Caco-2 (cell line): ENCODE results near the gene S100A4. TPM values are rescaled to one million over a fixed set of nuclear protein-coding genes. Genes with fewer than 3 reads are reported as not detected.

Experiments used
- BruUV-seq: library from RNA; stranded (reverse); fragments of 400-500 nt; replicated peaks from 2 replicates; lab custom pipeline; 2021; lab: Mats Ljungman, UMichigan
- CTCF ChIA-PET: fragments of 300-600 bp; sonication (Branson Sonifier 250); formaldehyde crosslinking; loops from one replicate; lab custom pipeline; 2022; ENCODE audit warnings: antibody characterized with exemption; lab: Charles Lee
- POLR2A ChIA-PET: fragments of 300-600 bp; sonication (Branson Sonifier 250); formaldehyde crosslinking; loops from one replicate; lab custom pipeline; 2022; ENCODE audit warnings: antibody characterized with exemption; lab: Charles Lee
- DNase-seq, 2 experiments: peaks; one replicate each; pipeline versions ENCODE4 v3.0.0 to v3.0.0-alpha.2; 2020 to 2022
- H3K27me3 ChIP-seq: replicated peaks from 2 replicates; pipeline ENCODE4 v1.6.0; 2011; ENCODE audit warnings: low read length; ENCODE audit not compliant: control insufficient read depth, insufficient read depth
- H3K36me3 ChIP-seq: 2 replicates; pipeline ENCODE4 v1.5.1; 2011; ENCODE audit warnings: low read length; ENCODE audit not compliant: control insufficient read depth, insufficient read depth
- H3K4me1 ChIP-seq: fragments of 250-450 bp; sonication (Bioruptor Pico); 2 replicates; pipeline ENCODE4 v1.5.1; 2020; ENCODE audit warnings: mild to moderate bottlenecking
- H3K4me3 ChIP-seq: 2 replicates; pipeline ENCODE4 v1.5.1; 2011; ENCODE audit warnings: low read depth, mild to moderate bottlenecking, control low read depth, low read length
- H3K9me3 ChIP-seq: fragments of 250-450 bp; sonication (Bioruptor Pico); 2 replicates; pipeline ENCODE4 v1.5.1; 2020; ENCODE audit warnings: mild to moderate bottlenecking, moderate library complexity
- H3K27ac Mint-ChIP-seq: one replicate; pipeline ENCODE4 v1.8.0; 2022; ENCODE audit warnings: mixed read lengths; ENCODE audit not compliant: unreplicated experiment
- H3K27me3 Mint-ChIP-seq: one replicate; pipeline ENCODE4 v1.8.0; 2022; ENCODE audit warnings: mixed read lengths; ENCODE audit not compliant: insufficient read depth, unreplicated experiment
- H3K36me3 Mint-ChIP-seq: one replicate; pipeline ENCODE4 v1.8.0; 2022; ENCODE audit warnings: mild to moderate bottlenecking, mixed read lengths; ENCODE audit not compliant: insufficient read depth, unreplicated experiment
- H3K4me1 Mint-ChIP-seq: one replicate; pipeline ENCODE4 v1.8.0; 2022; ENCODE audit warnings: low read depth, mixed read lengths; ENCODE audit not compliant: unreplicated experiment
- H3K4me3 Mint-ChIP-seq: one replicate; pipeline ENCODE4 v1.8.0; 2022; ENCODE audit warnings: mild to moderate bottlenecking, moderate library complexity, mixed read lengths; ENCODE audit not compliant: unreplicated experiment
- H3K9me3 Mint-ChIP-seq: one replicate; pipeline ENCODE4 v1.8.0; 2022; ENCODE audit warnings: mixed read lengths; ENCODE audit not compliant: unreplicated experiment
- CTCF ChIP-seq, 2 experiments: fragments of 200-600 bp in 1 of 2; IDR thresholded peaks; 1 replicate in 1 of 2; 2 replicates in 1 of 2; pipeline versions ENCODE4 v1.5.1 to v1.8.0; 2011 to 2022; ENCODE audit warnings: antibody characterized with exemption in 1 of 2, control low read depth in 1 of 2, inconsistent platforms in 1 of 2, low read depth in 1 of 2, low read length in 1 of 2, mild to moderate bottlenecking in 1 of 2, moderate library complexity in 1 of 2; ENCODE audit not compliant: insufficient read depth in 1 of 2, severe bottlenecking in 1 of 2, unreplicated experiment in 1 of 2
- intact Hi-C: fragments of 100-400 bp; cut with micrococcal nuclease; formaldehyde crosslinking; loops from one replicate; pipeline ENCODE4 v1.10.0; 2022; ENCODE audit not compliant: unreplicated experiment
- total RNA-seq: library from RNA; stranded (reverse); gene quantifications from 2 replicates; pipeline ENCODE4 v1.2.3, GENCODE V29; 2022

The S100A4 gene
- total RNA-seq, 1 experiment from 2014 or later, result 53.6 TPM

- no peaks in the 10 kb centered on the region for H3K27me3 Mint-ChIP-seq
- H3K27me3 ChIP-seq, result no peaks in the 10 kb centered on the region
- H3K36me3 ChIP-seq, result no peaks in the 10 kb centered on the region
- intact Hi-C loops, result no loop called here
- H3K4me3 Mint-ChIP-seq, result no peak overlapping the region
- TF ChIP-seq CTCF (IDR thresholded peaks at IDR 0.05; ENCODE audit: insufficient read depth in 1 of 2, low read depth in 1 of 2, low read length in 1 of 2, severe bottlenecking in 1 of 2, unreplicated experiment in 1 of 2), result no peak
- BruUV-seq, result no TSS peak
- CTCF ChIA-PET, result interaction anchor here (0.7 to 1.3 kb wide), 3 partner anchors 12 to 126 kb away, joined by 3 to 4 read pairs (median 3); partner anchors contain the start of gene CHTOP
- no peak for DNase-seq
- H3K9me3 Mint-ChIP-seq, result no peaks in the 10 kb centered on the region
- peaks cover 36% of the 10 kb centered on the region for H3K4me1 ChIP-seq
- H3K4me1 Mint-ChIP-seq, result peaks cover 38% of the 10 kb centered on the region
- H3K27ac Mint-ChIP-seq, result no peak overlapping the region
- H3K36me3 Mint-ChIP-seq, result no peaks in the 10 kb centered on the region
- no peaks in the 10 kb centered on the region for H3K9me3 ChIP-seq
- H3K4me3 ChIP-seq, result no peak overlapping the region
- POLR2A ChIA-PET, result interaction anchor here (1.3 kb wide), 1 partner anchor 119 kb away, joined by 4 read pairs; the partner anchor contains the start of gene S100A13
Observed at GRCh38 chr1:153507926-153508583, 37.6 kb downstream of the S100A4 start.

GRCh38 chr1:153506831-153507413 lies 38.7 kb downstream of the S100A4 start:
- H3K36me3 ChIP-seq, result no peaks in the 10 kb centered on the region
- H3K4me3 ChIP-seq, result no peak overlapping the region
- H3K9me3 ChIP-seq, result no peaks in the 10 kb centered on the region
- no peak overlapping the region for H3K27ac Mint-ChIP-seq
- DNase-seq, result peak; percentile 35 to 66
- no peak overlapping the region for H3K4me3 Mint-ChIP-seq
- H3K27me3 Mint-ChIP-seq, result no peaks in the 10 kb centered on the region
- TF ChIP-seq CTCF (IDR thresholded peaks at IDR 0.05; ENCODE audit: insufficient read depth in 1 of 2, low read depth in 1 of 2, low read length in 1 of 2, severe bottlenecking in 1 of 2, unreplicated experiment in 1 of 2), result no peak
- H3K4me1 Mint-ChIP-seq, result peaks cover 26% of the 10 kb centered on the region
- peaks cover 29% of the 10 kb centered on the region for H3K4me1 ChIP-seq
- ChIA-PET POLR2A (interaction anchor here (1.3 kb wide), 1 partner anchor 120 kb away, joined by 4 read pairs; the partner anchor contains the start of gene S100A13), CTCF (interaction anchor here (0.7 kb wide), 2 partner anchors 38 to 62 kb away, joined by 3 read pairs; no protein-coding TSS in a partner anchor)
- no peaks in the 10 kb centered on the region for H3K36me3 Mint-ChIP-seq
- no peaks in the 10 kb centered on the region for H3K9me3 Mint-ChIP-seq
- no peaks in the 10 kb centered on the region for H3K27me3 ChIP-seq
- intact Hi-C loops, result no loop called here
- no TSS peak for BruUV-seq

- DNase-seq, result no peak
- peaks cover 24% of the 10 kb centered on the region for H3K4me1 ChIP-seq
- TF ChIP-seq CTCF (IDR thresholded peaks at IDR 0.05; ENCODE audit: insufficient read depth in 1 of 2, low read depth in 1 of 2, low read length in 1 of 2, severe bottlenecking in 1 of 2, unreplicated experiment in 1 of 2), result no peak
- H3K27me3 ChIP-seq, result no peaks in the 10 kb centered on the region
- no peaks in the 10 kb centered on the region for H3K27me3 Mint-ChIP-seq
- H3K27ac Mint-ChIP-seq, result no peak overlapping the region
- H3K9me3 Mint-ChIP-seq, result no peaks in the 10 kb centered on the region
- ChIA-PET CTCF (interaction anchor here (0.7 kb wide), 1 partner anchor 39 kb away, joined by 3 read pairs; no protein-coding TSS in a partner anchor), POLR2A (no interaction called here)
- peaks cover 21% of the 10 kb centered on the region for H3K4me1 Mint-ChIP-seq
- intact Hi-C loops, result no loop called here
- H3K4me3 ChIP-seq, result no peak overlapping the region
- no peaks in the 10 kb centered on the region for H3K36me3 Mint-ChIP-seq
- no peak overlapping the region for H3K4me3 Mint-ChIP-seq
- H3K9me3 ChIP-seq, result no peaks in the 10 kb centered on the region
- H3K36me3 ChIP-seq, result no peaks in the 10 kb centered on the region
- no TSS peak for BruUV-seq
Observed at GRCh38 chr1:153506386-153506785, 39.2 kb downstream of the S100A4 start.
